Activated naive CD4-positive, alpha-beta T cell treated with anti-CD3 and anti-CD28 coated beads, Interleukin-2, amount 50 U/mL, for 24 hours (primary cell): ENCODE measurements around the gene DHRS1.
"Not testable (repeated sequence)": the region's sequence is repeated elsewhere in the genome, so short reads cannot be mapped to it uniquely, and the experiment has no call there.

ENCODE experiments used
- H3K27ac Mint-ChIP-seq: one replicate; pipeline ENCODE4 v1.8.0; 2021; ENCODE audit warnings: mild to moderate bottlenecking, mixed read lengths
- H3K27me3 Mint-ChIP-seq: one replicate; pipeline ENCODE4 v1.8.0; 2021; ENCODE audit warnings: mixed read lengths
- H3K36me3 Mint-ChIP-seq: one replicate; pipeline ENCODE4 v1.8.0; 2021; ENCODE audit warnings: mixed read lengths
- H3K4me1 Mint-ChIP-seq: one replicate; pipeline ENCODE4 v1.8.0; 2021; ENCODE audit warnings: mixed read lengths
- H3K4me3 Mint-ChIP-seq: one replicate; pipeline ENCODE4 v1.8.0; 2021; ENCODE audit warnings: mild to moderate bottlenecking, mixed read lengths
- H3K9me3 Mint-ChIP-seq: one replicate; pipeline ENCODE4 v1.8.0; 2021; ENCODE audit warnings: mixed read lengths

The DHRS1 gene

DNA sequence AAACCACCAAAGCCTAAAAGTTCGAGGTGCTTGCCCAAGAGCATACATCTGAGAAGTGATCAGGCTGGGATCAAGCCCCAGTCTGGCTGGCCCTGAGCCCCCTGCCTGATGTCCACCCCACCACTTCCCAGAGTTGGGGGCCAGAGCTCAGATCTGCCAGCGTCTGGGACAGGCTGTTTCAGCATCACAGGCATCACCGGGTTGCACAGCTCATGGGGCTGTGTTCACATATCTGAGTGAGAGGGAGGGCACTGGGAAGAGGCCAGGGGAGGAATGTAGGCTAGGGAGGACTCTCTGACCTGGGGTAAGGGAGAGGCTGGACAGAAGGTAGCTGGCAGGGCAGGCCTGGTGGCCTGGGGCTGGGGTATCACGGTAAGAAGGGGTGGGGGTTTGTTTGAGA is 42.6 kb downstream of the DHRS1 start:
- H3K9me3 Mint-ChIP-seq = no peaks in the 10 kb centered on the region
- no peaks in the 10 kb centered on the region for H3K27me3 Mint-ChIP-seq
- no peak overlapping the region for H3K4me3 Mint-ChIP-seq
- H3K4me1 Mint-ChIP-seq = no peaks in the 10 kb centered on the region
- H3K27ac Mint-ChIP-seq = no peak overlapping the region
- H3K36me3 Mint-ChIP-seq = peaks cover 6% of the 10 kb centered on the region

DNA sequence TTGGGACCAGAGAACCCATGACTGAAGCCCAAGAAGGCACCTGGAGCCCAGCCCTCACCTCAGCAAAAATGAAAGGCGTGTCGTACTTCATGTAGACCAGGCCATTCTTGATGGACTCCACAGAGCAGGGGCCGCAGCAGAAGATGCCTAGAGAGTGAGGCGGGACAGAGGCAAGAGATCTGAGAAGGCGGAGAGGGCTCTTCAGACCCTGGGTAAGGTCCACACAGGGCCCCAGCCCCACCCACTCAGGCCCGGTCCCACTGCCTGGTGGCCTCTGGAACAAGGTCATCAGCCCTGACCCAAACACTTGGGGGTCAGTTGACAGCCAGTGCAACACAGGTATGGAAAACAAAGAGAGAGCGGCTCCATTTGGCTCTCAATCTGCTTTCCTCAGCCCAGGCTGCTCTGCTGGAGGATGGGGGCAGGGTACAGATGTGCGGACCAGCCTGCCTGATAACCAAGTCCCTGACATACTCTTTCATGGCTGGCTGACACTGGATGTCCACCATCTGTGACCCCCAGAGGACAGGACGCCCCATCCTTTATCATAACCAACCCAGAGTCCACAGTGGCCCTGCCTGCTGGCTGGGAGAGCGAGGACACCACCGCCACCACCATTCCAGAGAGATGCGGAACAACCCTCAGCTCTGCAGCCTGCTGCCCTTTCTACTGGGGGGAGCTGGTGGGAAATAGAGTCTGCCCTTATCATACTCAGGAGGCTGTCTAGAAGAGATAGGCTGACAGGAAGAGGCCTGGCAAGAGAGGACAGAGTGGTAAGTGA is 43.5 kb downstream of the DHRS1 start:
- peaks cover 7% of the 10 kb centered on the region for H3K36me3 Mint-ChIP-seq
- H3K27me3 Mint-ChIP-seq = no peaks in the 10 kb centered on the region
- no peaks in the 10 kb centered on the region for H3K9me3 Mint-ChIP-seq
- no peak overlapping the region for H3K27ac Mint-ChIP-seq
- no peak overlapping the region for H3K4me3 Mint-ChIP-seq
- H3K4me1 Mint-ChIP-seq = no peaks in the 10 kb centered on the region

DNA sequence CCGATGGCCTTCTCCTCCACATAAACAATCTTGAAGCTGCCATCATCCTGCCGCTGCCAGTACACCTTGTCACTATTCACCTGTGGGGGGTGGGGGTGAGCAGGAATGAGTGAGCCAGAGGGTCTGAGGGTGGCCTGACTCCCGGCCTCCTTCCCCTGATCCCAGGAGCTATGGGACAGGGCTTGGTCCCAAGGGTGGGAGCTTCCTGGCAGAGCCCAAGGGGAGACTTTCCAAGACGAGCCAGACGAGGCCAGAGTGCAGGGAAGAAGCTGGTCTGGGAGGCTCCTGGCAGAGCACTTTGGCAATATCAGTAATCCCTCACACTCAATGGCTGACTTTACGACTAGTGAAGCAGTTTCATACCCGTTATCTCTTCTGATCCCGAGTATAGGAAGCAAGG is 44.1 kb downstream of the DHRS1 start:
- no peaks in the 10 kb centered on the region for H3K27me3 Mint-ChIP-seq
- no peaks in the 10 kb centered on the region for H3K4me1 Mint-ChIP-seq
- H3K27ac Mint-ChIP-seq = no peak overlapping the region
- no peak overlapping the region for H3K4me3 Mint-ChIP-seq
- H3K9me3 Mint-ChIP-seq = no peaks in the 10 kb centered on the region
- peaks cover 7% of the 10 kb centered on the region for H3K36me3 Mint-ChIP-seq

DNA sequence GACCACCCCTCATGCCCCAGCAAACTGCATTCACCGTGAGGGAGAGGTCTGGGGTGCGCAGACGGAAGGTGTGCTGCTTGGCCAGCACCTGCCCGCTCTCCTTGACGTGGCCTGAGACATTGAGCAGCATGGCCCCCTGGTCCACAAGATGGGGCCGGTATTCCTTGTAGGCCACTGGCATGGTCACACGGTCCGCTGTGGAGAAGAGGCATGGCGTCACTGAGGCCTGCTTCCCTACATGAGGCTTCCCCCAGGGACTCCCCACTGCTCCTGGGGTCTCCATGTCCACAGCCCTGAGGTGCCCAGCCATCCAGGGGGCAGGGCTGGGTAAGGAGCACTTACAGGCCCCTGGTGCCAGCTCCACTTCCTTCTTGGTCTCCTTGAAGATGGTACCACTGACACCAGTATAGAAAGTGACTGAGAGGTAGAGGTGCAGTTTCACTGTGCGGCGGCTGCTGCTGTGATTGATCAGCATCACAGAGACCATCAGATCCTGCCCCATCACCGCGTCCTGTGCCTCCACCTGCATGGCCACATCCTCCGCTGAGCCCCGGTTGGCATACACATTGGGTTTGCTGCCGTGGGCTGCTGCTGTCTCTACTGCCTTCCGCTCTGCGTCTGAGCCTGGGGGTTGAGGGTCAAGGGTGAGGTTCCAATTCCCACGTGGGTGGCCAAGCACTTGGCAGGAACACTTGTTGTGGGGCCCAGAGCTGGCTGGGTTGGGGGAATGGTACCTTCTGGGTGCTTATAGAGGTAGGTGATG is 44.8 kb downstream of the DHRS1 start:
- Mint-ChIP-seq H3K36me3 (peaks cover 11% of the 10 kb centered on the region), H3K27ac (no peak overlapping the region), H3K4me1 (peaks cover 1% of the 10 kb centered on the region), H3K27me3 (no peaks in the 10 kb centered on the region), H3K9me3 (no peaks in the 10 kb centered on the region), H3K4me3 (no peak overlapping the region)

- Mint-ChIP-seq H3K4me1 (peaks cover 4% of the 10 kb centered on the region), H3K9me3 (no peaks in the 10 kb centered on the region), H3K4me3 (no peak overlapping the region), H3K36me3 (peaks cover 13% of the 10 kb centered on the region), H3K27ac (no peak overlapping the region), H3K27me3 (no peaks in the 10 kb centered on the region)
Measured at GRCh38 chr14:24253936-24254335, 45.6 kb downstream of the DHRS1 start.

DNA sequence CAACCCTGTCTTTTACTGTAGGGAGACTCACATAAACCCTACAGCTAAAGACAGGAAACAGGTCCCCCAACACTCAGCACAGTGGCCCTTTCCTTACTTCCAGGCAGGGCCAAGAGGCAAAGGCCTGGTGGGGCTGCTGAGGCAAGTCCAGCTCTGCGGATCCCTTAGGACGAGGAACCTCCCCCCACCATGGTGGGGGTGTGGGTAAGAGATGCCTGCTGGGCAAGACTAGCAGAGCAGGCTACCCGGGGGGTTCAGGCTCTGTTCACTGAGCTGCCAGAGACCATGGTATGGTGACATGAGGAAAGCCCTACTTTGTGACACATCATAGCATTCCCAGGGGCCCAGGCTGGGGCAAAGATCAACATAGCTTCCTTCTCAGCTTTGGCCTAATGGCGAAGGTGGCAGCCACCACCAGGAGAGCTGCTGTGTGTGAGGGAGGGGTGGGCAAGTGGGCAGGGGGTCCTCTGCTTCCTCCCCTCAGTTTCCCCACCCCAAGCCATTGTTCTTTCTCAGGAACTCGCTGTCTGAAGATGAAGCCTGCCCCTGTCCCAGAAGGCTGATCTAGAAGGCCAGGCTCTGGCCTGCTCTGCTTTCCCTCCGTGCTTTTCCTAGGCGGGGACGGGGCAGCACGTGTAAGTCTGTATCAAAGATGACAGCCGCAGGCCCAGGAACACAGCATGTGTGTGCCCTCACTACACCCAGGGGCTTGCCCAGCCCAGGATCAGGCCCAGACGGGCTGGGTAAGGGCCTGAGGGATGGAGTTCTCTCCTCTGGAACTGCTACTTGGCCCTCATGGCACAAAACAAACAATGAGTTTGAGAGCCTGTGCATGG is 47.1 kb downstream of the DHRS1 start:
- Mint-ChIP-seq H3K36me3 (peaks cover 14% of the 10 kb centered on the region), H3K27me3 (no peaks in the 10 kb centered on the region), H3K27ac (no peak overlapping the region), H3K4me1 (peaks cover 12% of the 10 kb centered on the region), H3K9me3 (no peaks in the 10 kb centered on the region), H3K4me3 (no peak overlapping the region)

DNA sequence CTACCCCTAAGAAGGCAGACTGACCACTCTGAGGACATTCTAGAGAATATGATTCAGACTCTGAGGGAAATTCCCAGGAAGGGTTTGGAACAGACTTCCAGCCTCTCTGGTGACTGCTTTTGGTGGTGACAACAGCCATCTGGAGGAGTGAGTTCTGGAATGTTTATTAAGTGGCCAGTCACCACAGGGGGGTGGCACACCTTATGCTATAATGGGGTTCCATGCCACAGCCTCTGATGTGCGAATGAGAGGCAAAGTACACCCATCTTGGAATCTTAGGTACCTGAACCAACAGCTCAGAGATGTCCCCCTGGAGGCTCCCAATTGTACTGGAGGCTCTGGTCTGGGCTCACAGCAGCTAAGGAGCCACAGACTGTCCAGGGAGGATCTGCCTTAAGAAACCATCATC is 47.7 kb downstream of the DHRS1 start:
- Mint-ChIP-seq H3K4me1 (peaks cover 18% of the 10 kb centered on the region), H3K9me3 (no peaks in the 10 kb centered on the region), H3K27me3 (no peaks in the 10 kb centered on the region), H3K27ac (no peak overlapping the region), H3K4me3 (no peak overlapping the region), H3K36me3 (peaks cover 13% of the 10 kb centered on the region)

DNA sequence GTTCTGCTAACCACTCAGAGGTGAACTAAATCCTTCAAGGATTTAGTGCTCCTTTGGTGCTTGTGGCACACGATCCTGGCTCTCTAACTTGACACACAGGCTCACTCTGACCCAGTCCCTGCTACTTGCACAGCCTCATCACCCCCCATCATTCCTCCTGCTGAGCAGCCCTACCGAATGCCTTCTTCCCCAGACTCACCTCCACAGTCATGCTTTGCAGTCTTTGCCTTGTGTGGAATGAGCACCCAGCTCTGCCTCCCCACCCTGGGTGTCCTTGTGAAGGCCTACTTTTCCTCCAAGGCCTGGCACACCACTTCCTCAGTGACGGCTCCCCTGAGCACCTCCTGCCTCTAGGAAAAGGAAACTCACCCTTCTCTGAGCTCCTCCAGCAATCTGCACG is 49.2 kb downstream of the DHRS1 start:
- Mint-ChIP-seq H3K27me3 (no peaks in the 10 kb centered on the region), H3K4me3 (no peak overlapping the region), H3K27ac (peak overlapping the region; percentile 42), H3K36me3 (peaks cover 12% of the 10 kb centered on the region), H3K9me3 (no peaks in the 10 kb centered on the region), H3K4me1 (peaks cover 22% of the 10 kb centered on the region)

DNA sequence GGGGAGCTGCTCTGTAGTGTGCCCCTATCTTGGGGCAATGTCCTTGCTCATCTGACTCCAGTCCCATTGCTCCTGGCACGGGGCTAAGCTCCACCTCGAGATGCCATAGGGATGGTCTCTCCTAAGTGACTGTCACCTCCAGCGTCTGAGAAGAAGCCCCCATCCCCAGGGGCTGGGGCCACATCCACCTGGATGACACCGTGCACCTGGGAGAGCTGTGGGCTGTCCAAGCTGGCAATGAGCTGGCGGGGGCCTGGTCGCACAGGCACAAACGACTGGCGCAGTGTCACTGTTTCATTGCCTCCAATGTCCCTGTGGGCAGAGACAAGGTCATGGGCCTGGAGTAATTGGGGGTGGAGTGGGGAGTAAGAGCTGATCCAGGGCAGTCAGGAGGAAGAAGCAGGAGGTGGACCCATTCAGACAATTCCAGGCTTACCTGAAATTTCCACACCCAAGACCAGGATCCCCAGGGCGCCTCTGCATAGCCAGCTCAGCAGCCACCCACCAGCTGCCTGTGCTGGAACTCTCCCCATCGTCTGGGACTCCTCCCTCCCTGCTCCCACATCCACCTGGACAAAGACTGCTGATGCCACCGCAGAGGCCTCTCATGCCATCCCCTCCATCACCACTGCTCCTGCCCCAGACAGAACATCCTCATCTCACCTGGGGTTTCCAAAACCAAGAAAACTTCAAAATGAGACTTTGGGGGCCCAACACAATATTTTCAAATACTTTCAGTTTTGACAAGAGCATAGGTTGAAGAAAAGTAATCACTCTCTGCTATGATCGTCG is 50.2 kb downstream of the DHRS1 start:
- Mint-ChIP-seq H3K36me3 (peaks cover 12% of the 10 kb centered on the region), H3K4me3 (no peak overlapping the region), H3K27ac (peak overlapping the region; percentile 68), H3K4me1 (peaks cover 26% of the 10 kb centered on the region), H3K27me3 (no peaks in the 10 kb centered on the region), H3K9me3 (no peaks in the 10 kb centered on the region)

- Mint-ChIP-seq H3K9me3 (no peaks in the 10 kb centered on the region), H3K4me1 (peaks cover 35% of the 10 kb centered on the region), H3K4me3 (peak overlapping the region; percentile 64), H3K27me3 (no peaks in the 10 kb centered on the region), H3K36me3 (peaks cover 10% of the 10 kb centered on the region), H3K27ac (peak overlapping the region; percentile 53)
Measured at GRCh38 chr14:24247422-24247821, 52.2 kb downstream of the DHRS1 start.

GRCh38 chr14:24246765-24247212 is 52.8 kb downstream of the DHRS1 start:
- Mint-ChIP-seq H3K36me3 (peaks cover 10% of the 10 kb centered on the region), H3K27me3 (no peaks in the 10 kb centered on the region), H3K4me1 (peaks cover 35% of the 10 kb centered on the region), H3K27ac (peak overlapping the region; percentile 86), H3K9me3 (no peaks in the 10 kb centered on the region), H3K4me3 (peak overlapping the region; percentile 72)

DNA sequence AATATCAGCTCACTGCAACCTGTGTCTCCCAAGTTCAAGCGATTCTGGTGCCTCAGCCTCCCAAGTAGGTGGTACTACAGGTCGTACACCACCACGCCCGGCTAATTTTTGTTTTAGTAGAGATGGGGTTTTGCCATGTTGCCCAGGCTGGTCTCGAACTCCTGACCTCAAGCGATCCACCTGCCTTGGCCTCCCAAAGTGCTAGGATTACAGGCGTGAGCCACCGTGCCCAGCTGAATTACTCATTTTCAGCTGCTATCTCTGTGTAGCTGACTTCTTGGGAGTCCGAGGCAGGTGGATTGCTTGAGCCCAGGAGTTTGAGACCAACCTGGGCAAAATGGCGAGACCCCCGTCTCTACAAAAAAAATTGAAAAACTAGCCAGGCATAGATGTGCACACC is 54.2 kb downstream of the DHRS1 start:
- H3K9me3 Mint-ChIP-seq, H3K27ac Mint-ChIP-seq, H3K4me3 Mint-ChIP-seq, H3K27me3 Mint-ChIP-seq: not testable (repeated sequence)
- peaks cover 11% of the 10 kb centered on the region for H3K36me3 Mint-ChIP-seq
- peaks cover 45% of the 10 kb centered on the region for H3K4me1 Mint-ChIP-seq

- Mint-ChIP-seq H3K36me3 (peaks cover 7% of the 10 kb centered on the region), H3K27me3 (no peaks in the 10 kb centered on the region), H3K4me3 (peak overlapping the region; percentile 97), H3K27ac (peak overlapping the region; percentile 98), H3K9me3 (no peaks in the 10 kb centered on the region), H3K4me1 (peaks cover 60% of the 10 kb centered on the region)
Measured at GRCh38 chr14:24243336-24243836, 56.2 kb downstream of the DHRS1 start.

- Mint-ChIP-seq H3K4me1 (peaks cover 61% of the 10 kb centered on the region), H3K27ac (peak overlapping the region; percentile 98), H3K9me3 (no peaks in the 10 kb centered on the region), H3K27me3 (no peaks in the 10 kb centered on the region), H3K4me3 (peak overlapping the region; percentile 97), H3K36me3 (peaks cover 16% of the 10 kb centered on the region)
Measured at GRCh38 chr14:24241829-24242443, 57.6 kb downstream of the DHRS1 start.
